DOHH2 (cell line): ENCODE results near the gene RBP5.

Experiments used
- EZH2phosphoT487 ChIP-seq: fragments of 200-600 bp; sonication (generic); IDR thresholded peaks from 2 replicates; pipeline ENCODE4 v1.6.1; 2017; ENCODE audit warnings: borderline replicate concordance, mild to moderate bottlenecking, antibody characterized with exemption, low read length, moderate library complexity, mixed read lengths
- TF ChIP-seq, protein P1 (sequence below): fragments of 200-600 bp; sonication (generic); IDR thresholded peaks from one replicate; pipeline ENCODE4 v1.5.1; 2014; ENCODE audit warnings: antibody characterized with exemption, mild to moderate bottlenecking, low read depth, low read length; ENCODE audit not compliant: poor library complexity, severe bottlenecking

- TF ChIP-seq, protein P1, sequence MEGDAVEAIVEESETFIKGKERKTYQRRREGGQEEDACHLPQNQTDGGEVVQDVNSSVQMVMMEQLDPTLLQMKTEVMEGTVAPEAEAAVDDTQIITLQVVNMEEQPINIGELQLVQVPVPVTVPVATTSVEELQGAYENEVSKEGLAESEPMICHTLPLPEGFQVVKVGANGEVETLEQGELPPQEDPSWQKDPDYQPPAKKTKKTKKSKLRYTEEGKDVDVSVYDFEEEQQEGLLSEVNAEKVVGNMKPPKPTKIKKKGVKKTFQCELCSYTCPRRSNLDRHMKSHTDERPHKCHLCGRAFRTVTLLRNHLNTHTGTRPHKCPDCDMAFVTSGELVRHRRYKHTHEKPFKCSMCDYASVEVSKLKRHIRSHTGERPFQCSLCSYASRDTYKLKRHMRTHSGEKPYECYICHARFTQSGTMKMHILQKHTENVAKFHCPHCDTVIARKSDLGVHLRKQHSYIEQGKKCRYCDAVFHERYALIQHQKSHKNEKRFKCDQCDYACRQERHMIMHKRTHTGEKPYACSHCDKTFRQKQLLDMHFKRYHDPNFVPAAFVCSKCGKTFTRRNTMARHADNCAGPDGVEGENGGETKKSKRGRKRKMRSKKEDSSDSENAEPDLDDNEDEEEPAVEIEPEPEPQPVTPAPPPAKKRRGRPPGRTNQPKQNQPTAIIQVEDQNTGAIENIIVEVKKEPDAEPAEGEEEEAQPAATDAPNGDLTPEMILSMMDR: no peak
- TF ChIP-seq EZH2phosphoT487: no peak
These were observed 29.2 kb downstream of the RBP5 start for GRCh38 chr12:7099290-7099996.
